ENCODE measurements around the gene STPG3. TPM values are rescaled to one million over a fixed set of nuclear protein-coding genes. Genes with fewer than 3 reads are reported as not detected.

Gene STPG3
- polyA plus RNA-seq, 1 experiment: not detected

GRCh38 chr9:137253717-137254623 is 2.9 kb downstream of the STPG3 start:
- TF ChIP-seq CTCF (IDR thresholded peaks at IDR 0.05; ENCODE audit: insufficient read depth, low read depth, low read length): no peak
- Histone ChIP-seq H3K4me3 (ENCODE audit: low read depth, low read length) (peak overlapping the region; percentile 99), H3K27me3 (ENCODE audit: control insufficient read depth, insufficient read depth, low read length) (no peaks in the 10 kb centered on the region; the same call in 1 of the 2 replicates), H3K36me3 (ENCODE audit: control insufficient read depth, insufficient read depth, low read length) (peaks cover 3% of the 10 kb centered on the region)
- POLR2A ChIA-PET: interaction anchor here (1.1 kb wide), 1 partner anchor 11 kb away, joined by 4 read pairs; no protein-coding TSS in a partner anchor
- CTCF ChIA-PET: interaction anchor here (0.6 to 1.9 kb wide), 11 partner anchors 10 to 225 kb away, joined by 3 to 10 read pairs (median 3); partner anchors contain the start of genes TOR4A and TUBB4B
- DNase-seq (ENCODE audit: low read depth): no peak

- peaks cover 5% of the 10 kb centered on the region for H3K36me3 ChIP-seq (ENCODE audit: control insufficient read depth, insufficient read depth, low read length)
- POLR2A ChIA-PET: interaction anchor here (0.8 to 1.1 kb wide), 2 partner anchors 11 to 12 kb away, joined by 3 to 4 read pairs; no protein-coding TSS in a partner anchor
- CTCF ChIA-PET: interaction anchor here (0.6 to 1.9 kb wide), 7 partner anchors 12 to 178 kb away, joined by 3 to 10 read pairs (median 3); partner anchors contain the start of gene TOR4A
Measured at GRCh38 chr9:137254624-137255447, 3.8 kb downstream of the STPG3 start, which contains the start of gene NELFB. Gene NELFB, plus strand, starts transcription at chr9:137255327.

GRCh38 chr9:137255448-137256114 is 4.5 kb downstream of the STPG3 start:
- POLR2A ChIA-PET: interaction anchor here (0.6 to 0.8 kb wide), 2 partner anchors 11 to 29 kb away, joined by 3 read pairs; no protein-coding TSS in a partner anchor
- H3K27me3 ChIP-seq (ENCODE audit: control insufficient read depth, insufficient read depth, low read length): no peaks in the 10 kb centered on the region
- H3K36me3 ChIP-seq (ENCODE audit: control insufficient read depth, insufficient read depth, low read length): peaks cover 5% of the 10 kb centered on the region
- H3K4me3 ChIP-seq (ENCODE audit: low read depth, low read length): peak overlapping the region; percentile 99
- TF ChIP-seq CTCF (IDR thresholded peaks at IDR 0.05; ENCODE audit: insufficient read depth, low read depth, low read length): no peak
- CTCF ChIA-PET: interaction anchor here (0.7 to 1.7 kb wide), 2 partner anchors 13 to 22 kb away, joined by 3 to 4 read pairs; partner anchors contain the start of gene TOR4A
- no peak for DNase-seq (ENCODE audit: low read depth)

More at GRCh38 chr9:137254624-137255447, 3.8 kb downstream of the STPG3 start, which contains the start of gene NELFB:
- Histone ChIP-seq H3K4me3 (ENCODE audit: low read depth, low read length) (peak within 1 kb of the TSS; percentile 99), H3K27me3 (ENCODE audit: control insufficient read depth, insufficient read depth, low read length) (no peaks in the 10 kb centered on the region)
- no peak for DNase-seq (ENCODE audit: low read depth)
- no peak for TF ChIP-seq CTCF (IDR thresholded peaks at IDR 0.05; ENCODE audit: insufficient read depth, low read depth, low read length)

GRCh38 chr9:137256362-137256761 is 5.3 kb downstream of the STPG3 start:
- Histone ChIP-seq H3K4me3 (ENCODE audit: low read depth, low read length) (peak overlapping the region; percentile 99), H3K27me3 (ENCODE audit: control insufficient read depth, insufficient read depth, low read length) (no peaks in the 10 kb centered on the region), H3K36me3 (ENCODE audit: control insufficient read depth, insufficient read depth, low read length) (peaks cover 5% of the 10 kb centered on the region)
- CTCF ChIA-PET: interaction anchor here (1.1 kb wide), 1 partner anchor 19 kb away, joined by 5 read pairs; no protein-coding TSS in a partner anchor
- DNase-seq (ENCODE audit: low read depth): no peak
- POLR2A ChIA-PET: interaction anchor here (0.6 kb wide), 1 partner anchor 30 kb away, joined by 3 read pairs; no protein-coding TSS in a partner anchor
- no peak for TF ChIP-seq CTCF (IDR thresholded peaks at IDR 0.05; ENCODE audit: insufficient read depth, low read depth, low read length)

Data from BJ (cell line).